Measurements from ENCODE around the gene NSF.

The NSF gene

GRCh38 chr17:46733837-46734475 lies 143.5 kb downstream of the NSF start:
- no peak for TF ChIP-seq CTCF (IDR thresholded peaks at IDR 0.05; ENCODE audit: control insufficient read depth, insufficient read depth, low read depth, low read length, missing control alignments)
- no peak overlapping the region for H3K4me3 ChIP-seq (ENCODE audit: control insufficient read depth, low read depth, low read length)
- DNase-seq (ENCODE audit: low read depth): peak; percentile 16

- DNase-seq (ENCODE audit: low read depth): no peak
- H3K4me3 ChIP-seq (ENCODE audit: control insufficient read depth, low read depth, low read length): no peak overlapping the region
- TF ChIP-seq CTCF (IDR thresholded peaks at IDR 0.05; ENCODE audit: control insufficient read depth, insufficient read depth, low read depth, low read length, missing control alignments): no peak
Measured at GRCh38 chr17:46736100-46736499, 145.6 kb downstream of the NSF start.

- H3K4me3 ChIP-seq (ENCODE audit: control insufficient read depth, low read depth, low read length): no peak overlapping the region
- DNase-seq (ENCODE audit: low read depth): no peak
- no peak for TF ChIP-seq CTCF (IDR thresholded peaks at IDR 0.05; ENCODE audit: control insufficient read depth, insufficient read depth, low read depth, low read length, missing control alignments)
Measured at GRCh38 chr17:46737326-46737725, 146.9 kb downstream of the NSF start.

GRCh38 chr17:46738544-46738943 lies 148.1 kb downstream of the NSF start:
- no peak overlapping the region for H3K4me3 ChIP-seq (ENCODE audit: control insufficient read depth, low read depth, low read length)
- TF ChIP-seq CTCF (IDR thresholded peaks at IDR 0.05; ENCODE audit: control insufficient read depth, insufficient read depth, low read depth, low read length, missing control alignments): no peak
- peak; percentile 16 for DNase-seq (ENCODE audit: low read depth)

GRCh38 chr17:46739982-46740381 lies 149.5 kb downstream of the NSF start:
- no peak for DNase-seq (ENCODE audit: low read depth)
- H3K4me3 ChIP-seq (ENCODE audit: control insufficient read depth, low read depth, low read length): no peak overlapping the region
- TF ChIP-seq CTCF (IDR thresholded peaks at IDR 0.05; ENCODE audit: control insufficient read depth, insufficient read depth, low read depth, low read length, missing control alignments): no peak

- no peak for TF ChIP-seq CTCF (IDR thresholded peaks at IDR 0.05; ENCODE audit: control insufficient read depth, insufficient read depth, low read depth, low read length, missing control alignments)
- DNase-seq (ENCODE audit: low read depth): no peak
- H3K4me3 ChIP-seq (ENCODE audit: control insufficient read depth, low read depth, low read length): no peak overlapping the region
Measured at GRCh38 chr17:46741122-46741730, 150.8 kb downstream of the NSF start.

Measured in AG09309 (cell line).